ENCODE results near the gene PRRT1B.

The PRRT1B gene

DNA sequence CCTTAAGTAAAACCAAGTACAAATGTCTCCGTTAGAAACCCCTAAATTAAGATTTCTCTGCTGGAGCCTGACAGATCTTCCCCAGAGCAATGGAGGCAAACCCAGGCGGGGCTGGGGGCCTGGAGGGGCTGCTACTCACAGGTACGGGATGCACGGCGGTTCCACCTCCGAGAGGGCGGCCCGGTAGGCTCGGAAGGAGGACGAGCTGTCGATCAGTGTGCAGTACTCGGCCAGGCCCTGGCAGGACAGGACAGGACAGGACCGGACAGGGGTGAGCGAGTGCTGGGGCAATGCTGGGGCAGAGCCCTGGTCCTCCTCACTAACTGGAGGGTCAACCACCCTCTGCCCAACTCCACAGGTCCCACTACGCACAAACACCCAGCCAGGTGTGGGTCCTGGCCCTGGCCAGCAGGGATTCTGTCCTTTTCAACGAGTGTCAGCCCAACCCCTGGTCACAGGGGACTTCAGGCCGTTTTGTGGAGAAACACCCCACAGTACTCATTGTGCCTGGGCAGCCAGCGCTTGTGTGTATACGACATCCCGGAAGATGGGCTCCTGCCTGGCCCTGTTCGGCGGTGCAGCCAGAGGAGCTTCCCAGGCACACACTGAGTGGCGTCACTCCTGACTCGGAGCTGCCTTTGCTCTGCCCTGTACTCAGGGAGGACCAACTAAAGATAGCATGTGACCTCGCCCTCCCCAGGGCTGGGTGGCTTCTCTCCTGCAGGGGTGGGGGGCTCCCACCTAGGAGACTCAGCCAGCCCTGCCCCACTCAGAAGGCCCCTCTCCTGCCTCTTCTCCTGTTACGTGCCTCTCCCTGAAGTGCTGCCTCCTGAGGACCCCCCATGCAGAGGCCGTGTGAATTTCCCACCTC, 37.4 kb downstream of the PRRT1B start:
- no peak for TF ChIP-seq CTCF (IDR thresholded peaks at IDR 0.05; ENCODE audit: low read length)
- no peak for TF ChIP-seq EZH2 (IDR thresholded peaks at IDR 0.05; ENCODE audit: borderline replicate concordance, low read length)
- Histone ChIP-seq H3K4me3 (ENCODE audit: low read depth, low read length, poor library complexity, severe bottlenecking) (no peak overlapping the region), H3K9ac (ENCODE audit: low read length) (no peak overlapping the region), H3K4me1 (ENCODE audit: insufficient read depth, low read length, severe bottlenecking) (peaks cover 7% of the 10 kb centered on the region), H3K4me2 (ENCODE audit: low read length) (no peak overlapping the region), H4K20me1 (ENCODE audit: insufficient read depth, low read length) (no peaks in the 10 kb centered on the region), H3K79me2 (ENCODE audit: insufficient read depth, low read length) (no peaks in the 10 kb centered on the region), H3K9me2 (ENCODE audit: low read depth, low read length) (no peaks in the 10 kb centered on the region), H3K27ac (ENCODE audit: low read depth, low read length, poor library complexity, severe bottlenecking) (no peak overlapping the region), H3K9me3 (ENCODE audit: low read length) (no peaks in the 10 kb centered on the region), H3F3A (ENCODE audit: insufficient read depth, low read length) (no peaks in the 10 kb centered on the region), H3K36me3 (ENCODE audit: insufficient read depth, low read length) (peaks cover 85% of the 10 kb centered on the region), H2AFZ (ENCODE audit: low read length) (no peak overlapping the region), H3K27me3 (ENCODE audit: insufficient read depth, low read length) (no peaks in the 10 kb centered on the region)

DNA sequence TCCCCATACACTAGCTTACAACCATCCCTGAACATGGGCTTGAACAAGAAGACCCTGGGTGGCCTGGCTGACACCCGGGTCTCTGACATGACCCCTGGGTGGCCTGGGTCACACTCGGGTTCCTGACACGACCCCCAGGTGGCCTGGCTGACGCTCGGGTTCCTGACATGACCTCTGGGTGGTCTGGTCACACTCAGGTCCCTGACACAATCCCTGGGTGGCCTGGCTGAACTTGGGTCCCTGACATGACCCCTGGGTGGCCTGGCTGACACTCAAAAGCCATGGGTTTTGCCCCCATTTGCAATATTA, 38.0 kb downstream of the PRRT1B start:
- Histone ChIP-seq H4K20me1 (ENCODE audit: insufficient read depth, low read length) (no peaks in the 10 kb centered on the region), H3K79me2 (ENCODE audit: insufficient read depth, low read length) (no peaks in the 10 kb centered on the region), H2AFZ (ENCODE audit: low read length) (no peak overlapping the region), H3K9ac (ENCODE audit: low read length) (no peak overlapping the region), H3K9me2 (ENCODE audit: low read depth, low read length) (no peaks in the 10 kb centered on the region), H3K27ac (ENCODE audit: low read depth, low read length, poor library complexity, severe bottlenecking) (no peak overlapping the region), H3K4me3 (ENCODE audit: low read depth, low read length, poor library complexity, severe bottlenecking) (no peak overlapping the region), H3K4me2 (ENCODE audit: low read length) (no peak overlapping the region), H3F3A (ENCODE audit: insufficient read depth, low read length) (no peaks in the 10 kb centered on the region), H3K4me1 (ENCODE audit: insufficient read depth, low read length, severe bottlenecking) (peaks cover 7% of the 10 kb centered on the region), H3K27me3 (ENCODE audit: insufficient read depth, low read length) (no peaks in the 10 kb centered on the region), H3K9me3 (ENCODE audit: low read length) (no peaks in the 10 kb centered on the region), H3K36me3 (ENCODE audit: insufficient read depth, low read length) (peaks cover 85% of the 10 kb centered on the region)
- TF ChIP-seq CTCF (IDR thresholded peaks at IDR 0.05; ENCODE audit: low read length) (no peak), EZH2 (IDR thresholded peaks at IDR 0.05; ENCODE audit: borderline replicate concordance, low read length) (no peak)

DNA sequence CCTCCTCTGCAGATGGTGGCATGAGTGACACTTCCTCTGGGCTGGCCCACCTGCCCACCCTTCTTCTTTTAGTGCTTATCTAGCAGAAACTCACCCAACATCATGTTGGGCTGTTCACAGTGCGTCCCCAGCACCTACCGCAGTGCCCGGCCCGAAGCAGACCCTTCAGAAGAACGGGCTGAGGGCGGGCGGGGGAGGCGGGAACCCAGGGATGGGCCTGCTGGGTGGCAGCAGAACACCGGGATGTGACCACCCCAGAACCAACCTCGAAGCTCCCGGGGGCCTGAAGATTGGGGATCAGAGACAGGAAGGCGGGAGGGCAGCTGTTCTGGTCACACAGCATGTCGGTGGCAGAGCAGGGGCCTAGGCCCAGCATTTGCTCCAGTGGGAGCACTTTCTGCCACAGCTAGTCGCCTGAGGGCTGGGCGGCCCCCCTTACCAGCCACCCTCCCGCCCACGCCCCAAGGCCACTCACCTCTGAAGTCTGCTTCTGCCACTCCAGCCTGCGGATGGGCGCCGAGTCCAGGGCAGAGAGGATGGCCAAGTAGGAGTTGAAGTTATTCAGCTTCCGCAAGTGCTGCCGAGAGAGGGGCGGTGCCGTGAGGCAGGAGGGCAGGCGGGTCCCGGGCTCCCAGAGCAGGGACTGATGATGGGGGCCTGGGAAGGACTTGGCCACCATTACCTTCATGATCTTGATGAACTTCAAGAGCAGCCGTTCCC, 38.7 kb downstream of the PRRT1B start:
- no peaks in the 10 kb centered on the region for H3K9me3 ChIP-seq (ENCODE audit: low read length)
- no peaks in the 10 kb centered on the region for H3K27me3 ChIP-seq (ENCODE audit: insufficient read depth, low read length)
- TF ChIP-seq EZH2 (IDR thresholded peaks at IDR 0.05; ENCODE audit: borderline replicate concordance, low read length) (no peak), CTCF (IDR thresholded peaks at IDR 0.05; ENCODE audit: low read length) (no peak)
- peaks cover 85% of the 10 kb centered on the region for H3K36me3 ChIP-seq (ENCODE audit: insufficient read depth, low read length)
- no peak overlapping the region for H3K9ac ChIP-seq (ENCODE audit: low read length)
- H3F3A ChIP-seq (ENCODE audit: insufficient read depth, low read length): no peaks in the 10 kb centered on the region
- no peak overlapping the region for H3K4me3 ChIP-seq (ENCODE audit: low read depth, low read length, poor library complexity, severe bottlenecking)
- no peak overlapping the region for H2AFZ ChIP-seq (ENCODE audit: low read length)
- no peaks in the 10 kb centered on the region for H4K20me1 ChIP-seq (ENCODE audit: insufficient read depth, low read length)
- H3K27ac ChIP-seq (ENCODE audit: low read depth, low read length, poor library complexity, severe bottlenecking): no peak overlapping the region
- H3K4me2 ChIP-seq (ENCODE audit: low read length): no peak overlapping the region
- H3K4me1 ChIP-seq (ENCODE audit: insufficient read depth, low read length, severe bottlenecking): peaks cover 5% of the 10 kb centered on the region
- no peaks in the 10 kb centered on the region for H3K9me2 ChIP-seq (ENCODE audit: low read depth, low read length)
- H3K79me2 ChIP-seq (ENCODE audit: insufficient read depth, low read length): no peaks in the 10 kb centered on the region

All from OCI-LY1 (cell line).